ENCODE measurements around the gene L3MBTL4.
"Not testable (repeated sequence)": the region's sequence is repeated elsewhere in the genome, so short reads cannot be mapped to it uniquely, and the experiment has no call there.

The L3MBTL4 gene

DNA sequence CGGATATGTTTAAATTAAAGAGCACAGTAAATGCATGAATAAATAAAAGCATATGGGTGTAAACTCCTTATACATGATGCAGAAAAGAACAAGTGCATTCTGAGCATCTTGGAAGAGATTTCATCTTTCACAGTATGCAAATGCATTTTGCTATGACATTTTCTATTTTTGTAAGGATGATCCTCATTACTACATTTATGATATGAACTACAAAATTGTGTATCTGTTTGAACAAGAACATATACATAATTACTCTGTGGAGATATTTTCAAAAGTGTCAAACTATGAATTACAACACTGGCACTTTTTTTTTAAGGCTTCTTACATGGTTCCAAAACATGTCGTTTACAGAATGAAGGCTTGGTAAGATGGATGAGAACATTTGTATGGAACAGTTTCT is 335.3 kb downstream of the L3MBTL4 start:
- no peak for DNase-seq

DNA sequence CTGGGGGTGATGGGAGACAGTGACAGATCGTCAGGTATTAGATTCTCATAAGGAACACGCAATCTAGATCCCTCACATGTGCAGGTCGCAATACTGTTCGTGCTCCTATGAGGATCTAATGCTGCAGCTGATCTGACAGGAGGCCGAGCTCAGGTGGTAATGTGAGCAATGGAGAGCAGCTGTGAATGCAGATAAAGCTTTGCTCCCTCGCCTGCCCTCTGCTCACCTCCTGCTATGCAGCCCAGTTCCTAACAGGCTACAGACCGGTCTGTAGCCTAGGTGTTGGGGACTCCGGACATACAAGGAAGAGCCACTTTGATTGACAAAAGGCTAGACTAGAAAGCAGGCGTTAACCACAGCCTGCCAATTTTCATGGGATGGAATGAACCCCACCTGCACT is 335.8 kb downstream of the L3MBTL4 start:
- DNase-seq = no peak

DNA sequence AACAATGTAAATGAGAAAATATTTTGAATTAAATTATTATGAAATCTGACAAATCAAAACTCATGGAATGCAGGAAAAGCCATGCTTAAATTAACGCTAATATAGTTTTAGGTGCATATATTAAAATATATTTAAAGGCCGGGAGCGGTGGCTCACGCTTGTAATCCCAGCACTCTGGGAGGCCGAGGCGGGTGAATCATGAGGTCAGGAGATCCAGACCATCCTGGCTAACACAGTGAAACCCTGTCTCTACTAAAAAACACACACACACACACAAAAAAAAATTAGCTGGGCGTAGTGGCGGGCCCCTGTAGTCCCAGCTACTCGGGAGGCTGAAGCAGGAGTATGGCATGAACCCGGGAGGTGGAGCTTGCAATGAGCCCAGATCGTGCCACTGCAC is 342.3 kb downstream of the L3MBTL4 start:
- DNase-seq = not testable (repeated sequence)

DNA sequence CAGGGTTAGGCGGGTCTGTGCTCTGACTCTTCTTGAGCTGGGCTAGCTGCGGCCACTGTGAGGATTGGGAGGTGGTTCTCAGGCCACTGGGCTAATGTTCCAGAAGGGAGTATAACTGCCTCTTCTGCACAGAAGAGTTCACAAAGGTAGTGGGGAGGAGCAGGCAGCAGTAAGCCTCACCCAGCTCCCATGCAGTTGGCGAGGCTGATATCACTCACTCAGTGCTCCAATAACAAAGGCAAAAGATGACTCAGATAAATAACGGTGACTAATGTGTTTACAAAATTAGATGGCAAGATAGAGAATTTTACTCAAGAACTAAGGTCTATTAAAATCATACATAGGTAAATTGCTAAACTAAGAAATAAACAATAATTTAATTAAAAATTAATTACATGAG is 345.2 kb downstream of the L3MBTL4 start:
- DNase-seq = no peak

DNA sequence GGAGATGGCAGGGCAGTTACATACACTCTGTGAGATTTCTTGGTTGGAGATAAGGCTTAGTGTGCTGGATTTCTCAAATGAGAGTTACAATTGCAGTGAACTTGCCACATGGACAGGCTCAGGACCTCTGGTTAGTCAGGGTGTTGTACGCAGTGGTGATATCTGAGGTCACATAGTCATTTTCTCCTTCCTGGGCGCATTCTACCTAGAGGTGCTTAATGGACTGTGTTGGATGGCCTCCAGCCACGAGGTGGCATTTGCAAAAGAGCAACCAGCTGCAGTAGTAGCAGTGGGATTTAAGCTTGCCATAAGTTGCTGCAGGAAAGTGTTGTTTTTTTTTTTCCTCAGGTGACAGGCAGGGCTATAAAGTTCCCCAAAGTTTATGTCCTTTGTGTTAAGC is 345.6 kb downstream of the L3MBTL4 start:
- DNase-seq = no peak

DNA sequence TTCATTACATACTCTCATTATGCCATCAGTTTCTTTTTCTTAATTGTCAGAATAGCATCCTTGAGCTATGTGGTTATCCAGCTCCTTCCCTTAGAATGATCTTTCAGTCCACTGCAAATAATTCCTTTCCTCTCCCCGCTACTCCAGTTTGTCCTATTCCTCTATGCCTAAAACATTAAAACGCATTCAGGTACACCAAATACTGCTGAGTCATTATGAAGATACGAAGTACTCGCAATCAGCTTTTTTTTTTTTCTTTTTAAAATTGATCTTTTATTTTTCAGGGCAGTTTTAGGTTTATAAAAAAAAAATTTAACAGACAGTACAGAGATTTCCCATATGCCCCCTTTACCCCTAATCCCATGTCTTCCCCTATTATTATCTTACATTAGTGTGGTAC is 354.6 kb downstream of the L3MBTL4 start:
- DNase-seq = no peak

DNA sequence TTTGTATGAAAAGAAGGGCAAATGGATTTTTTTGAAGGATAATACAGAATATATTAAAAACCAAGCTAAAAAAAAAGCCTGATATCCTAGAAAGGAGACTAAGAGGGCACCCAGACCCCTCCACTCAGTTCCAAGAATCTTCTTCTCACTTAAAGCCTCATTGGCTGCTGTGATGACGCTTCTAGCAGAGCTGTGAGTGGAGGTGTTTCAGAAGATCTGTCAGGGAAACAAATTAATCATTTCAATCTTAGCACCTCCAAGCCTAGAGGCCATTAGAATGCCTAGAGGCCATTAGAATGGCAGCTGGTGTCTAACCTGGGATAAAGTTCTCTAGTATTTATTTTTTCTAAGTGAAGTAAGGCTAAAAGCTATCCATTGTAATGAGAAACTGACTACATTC is 355.2 kb downstream of the L3MBTL4 start:
- DNase-seq = no peak

DNA sequence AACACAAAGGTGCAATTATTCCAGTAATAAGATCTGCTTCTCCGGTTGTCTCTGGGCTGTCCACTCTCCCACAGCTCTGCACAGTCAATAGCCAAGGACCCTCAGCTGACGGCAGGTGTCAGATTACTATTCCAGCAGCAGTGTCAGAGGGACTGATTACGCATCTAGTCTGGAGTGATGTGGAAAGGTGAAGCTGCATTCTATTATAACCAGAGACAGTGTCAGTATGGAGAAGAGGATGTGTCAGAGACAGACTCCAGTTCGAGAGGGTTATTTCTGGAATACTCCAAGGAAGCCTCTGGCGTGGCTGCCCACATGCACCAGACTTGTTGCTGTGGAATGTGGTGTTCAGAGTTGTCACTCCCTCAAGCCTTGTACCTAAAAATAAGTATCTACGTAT is 355.8 kb downstream of the L3MBTL4 start:
- DNase-seq = no peak

DNA sequence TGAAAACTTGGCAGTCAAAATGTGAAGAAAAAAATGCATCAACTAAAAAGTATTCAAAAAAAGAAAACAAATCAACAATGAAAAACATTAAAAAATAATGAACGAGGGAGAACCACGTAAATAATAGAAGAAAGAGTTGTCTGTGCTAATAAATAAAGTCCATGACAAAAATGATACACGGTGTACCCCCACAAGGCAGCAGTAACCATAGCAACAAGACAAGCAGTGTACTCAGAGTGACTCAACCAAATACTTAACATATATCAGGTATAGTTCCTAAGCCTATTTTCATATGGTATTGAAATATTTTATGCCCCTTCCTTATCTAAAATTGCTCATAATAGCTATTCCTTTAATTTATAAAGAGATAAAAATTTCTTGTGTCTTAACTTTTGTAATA is 357.1 kb downstream of the L3MBTL4 start:
- DNase-seq = no peak

DNA sequence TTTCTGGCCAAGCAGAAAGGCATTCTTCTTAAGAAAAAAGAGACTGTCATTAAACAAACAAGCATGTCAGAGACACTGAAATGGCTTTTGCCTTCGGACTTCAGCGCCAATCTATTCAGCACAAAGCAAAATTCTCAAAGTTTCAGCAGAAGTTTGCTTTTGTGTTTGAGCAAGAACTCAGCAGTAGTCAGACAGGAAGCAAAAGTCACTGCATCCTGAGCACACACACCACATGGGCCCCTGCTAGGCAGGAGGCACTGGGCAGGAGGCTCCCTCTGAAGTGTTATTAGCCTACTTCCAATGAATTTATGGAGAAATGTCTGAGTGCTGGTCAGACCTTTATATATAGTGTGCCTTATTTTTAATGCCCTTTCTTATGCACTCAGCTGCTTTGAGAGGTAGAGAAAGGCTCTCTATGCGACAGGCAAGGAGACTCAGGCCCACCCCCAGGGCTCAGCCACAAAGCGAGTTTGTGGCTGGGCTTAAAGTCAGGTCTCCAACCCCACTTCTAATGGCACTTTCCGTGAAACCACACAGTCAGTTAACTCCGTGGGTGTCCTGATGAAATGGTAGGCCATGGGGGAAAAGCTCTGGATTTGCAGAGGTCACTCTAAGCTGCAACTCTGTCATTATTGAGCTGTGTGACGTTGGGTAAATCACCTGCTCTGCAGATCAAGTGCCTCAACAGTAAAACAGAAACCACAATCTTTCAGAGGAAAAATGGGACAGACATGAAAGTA is 358.4 kb downstream of the L3MBTL4 start:
- DNase-seq = no peak

DNA sequence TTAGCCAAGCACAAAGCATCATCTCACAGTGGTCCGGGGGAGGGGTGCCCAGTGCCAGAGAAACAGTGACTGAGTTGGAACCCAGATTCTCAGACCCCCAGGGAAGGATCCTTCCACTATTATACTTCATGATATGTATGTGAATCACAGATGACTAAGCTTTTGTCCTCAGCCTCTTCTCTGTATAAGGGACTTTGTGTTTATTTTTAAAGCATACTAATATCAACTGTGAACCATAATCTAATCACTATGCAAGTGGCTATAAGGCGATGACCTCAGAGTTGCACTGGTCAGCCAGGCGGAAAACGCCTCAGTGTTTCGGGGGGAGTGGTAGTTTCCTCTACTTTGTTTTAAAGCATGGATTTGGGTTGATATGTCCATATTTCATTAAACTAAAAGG is 359.0 kb downstream of the L3MBTL4 start:
- DNase-seq = no peak

DNA sequence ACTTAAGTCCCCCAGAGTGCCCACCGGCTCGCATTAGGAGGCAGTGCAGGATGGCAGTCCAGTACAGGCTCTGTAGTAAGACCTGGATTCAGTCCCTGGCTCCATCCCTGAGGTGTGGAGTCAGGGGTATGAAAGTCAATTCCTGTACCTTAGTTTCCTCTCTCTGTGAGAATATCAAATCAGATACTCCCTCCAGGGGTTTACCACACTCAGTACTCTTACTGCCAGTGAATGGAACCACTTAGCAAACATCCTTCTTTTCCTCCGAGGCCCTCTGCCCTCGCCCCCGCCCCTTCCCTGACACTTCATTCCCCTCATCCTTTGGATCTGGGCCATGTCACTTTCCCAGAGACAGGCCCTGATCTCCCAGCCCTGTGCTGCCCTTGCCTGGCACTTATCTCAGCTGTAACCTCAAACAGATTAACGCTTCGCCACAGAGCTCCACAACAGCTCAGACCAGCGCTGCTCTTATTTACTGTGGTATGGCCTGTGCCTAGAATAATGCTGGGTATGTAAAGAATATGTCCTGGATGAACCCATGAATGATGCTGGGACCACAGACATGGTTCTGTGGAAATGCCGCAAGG is 360.4 kb downstream of the L3MBTL4 start:
- no peak for DNase-seq

DNA sequence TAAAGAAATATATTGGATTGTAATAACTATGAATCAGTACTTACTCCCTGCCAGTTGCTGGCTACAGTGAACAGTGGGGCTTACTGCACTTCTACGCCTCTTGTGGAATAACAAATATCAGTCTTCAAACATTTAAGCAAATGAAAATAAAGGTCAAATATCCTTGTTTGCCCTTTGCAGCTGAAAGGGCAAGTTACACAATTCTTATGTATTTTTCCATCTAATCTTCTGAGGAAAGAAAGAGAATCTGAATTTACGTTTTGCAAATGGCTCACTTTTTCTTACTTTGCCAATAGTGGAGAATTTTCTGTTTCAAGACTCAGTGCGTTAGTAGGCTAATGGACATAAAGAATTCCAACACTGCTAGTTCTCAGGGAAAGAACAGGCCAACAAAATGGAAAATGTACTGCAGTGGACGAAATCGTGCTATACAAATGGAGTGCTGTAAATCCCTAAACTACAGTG is 362.2 kb downstream of the L3MBTL4 start:
- DNase-seq = no peak

DNA sequence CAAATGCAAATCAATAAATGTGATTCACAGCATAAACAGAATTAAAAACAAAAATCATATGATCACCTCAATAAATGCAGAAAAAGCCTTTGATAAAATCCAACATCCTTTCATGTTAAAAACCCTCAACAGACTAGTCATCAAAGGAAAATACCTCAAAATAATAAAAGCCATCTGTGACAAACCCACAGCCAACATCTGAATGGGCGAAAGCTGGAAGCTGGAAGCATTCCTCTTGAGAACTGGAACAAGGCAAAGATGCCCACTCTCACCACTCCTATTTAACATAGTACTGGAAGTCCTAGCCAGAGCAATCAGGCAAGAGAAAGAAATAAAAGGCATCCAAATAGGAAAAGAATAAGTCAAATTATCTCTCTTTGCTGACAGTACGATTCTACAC is 367.1 kb downstream of the L3MBTL4 start:
- DNase-seq = not testable (repeated sequence)

DNA sequence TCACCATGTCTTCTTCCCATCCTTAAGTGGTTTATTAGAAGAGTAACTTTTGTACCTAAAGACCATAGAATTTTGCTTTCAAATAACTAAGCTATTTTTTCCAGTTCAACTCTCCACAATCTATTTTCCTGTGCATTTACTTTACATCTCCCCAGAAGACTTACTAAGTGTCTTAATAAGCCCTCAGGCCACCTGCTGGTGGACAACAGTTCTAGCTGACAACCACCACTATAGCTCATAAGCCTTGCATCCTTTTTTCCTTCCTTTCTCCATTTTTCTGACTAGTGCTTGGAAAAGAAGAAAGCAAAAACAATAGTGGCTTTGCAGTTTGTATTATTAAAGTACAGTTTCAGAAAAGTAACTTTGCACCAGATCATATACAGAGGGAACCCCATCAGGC is 369.9 kb downstream of the L3MBTL4 start:
- DNase-seq = no peak

DNA sequence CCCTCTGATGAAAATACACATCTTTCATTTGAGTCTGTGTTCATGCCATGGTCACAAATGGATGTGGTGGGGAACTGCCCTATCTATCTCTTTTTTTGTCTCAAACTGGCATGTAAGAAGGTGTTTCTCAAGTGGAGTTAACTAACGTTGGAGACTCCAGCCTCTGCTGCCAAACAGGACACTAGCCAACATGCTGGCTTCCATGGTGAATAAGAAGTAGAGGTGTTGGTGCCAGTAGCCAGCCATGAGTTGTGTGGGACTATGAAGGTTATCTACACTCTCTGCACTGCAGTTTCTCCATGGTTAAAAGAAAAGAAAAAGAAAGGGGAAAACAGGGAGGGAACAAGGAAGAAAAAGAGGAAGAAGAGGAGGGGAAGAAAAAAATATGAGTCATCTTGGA is 370.4 kb downstream of the L3MBTL4 start:
- DNase-seq = no peak

DNA sequence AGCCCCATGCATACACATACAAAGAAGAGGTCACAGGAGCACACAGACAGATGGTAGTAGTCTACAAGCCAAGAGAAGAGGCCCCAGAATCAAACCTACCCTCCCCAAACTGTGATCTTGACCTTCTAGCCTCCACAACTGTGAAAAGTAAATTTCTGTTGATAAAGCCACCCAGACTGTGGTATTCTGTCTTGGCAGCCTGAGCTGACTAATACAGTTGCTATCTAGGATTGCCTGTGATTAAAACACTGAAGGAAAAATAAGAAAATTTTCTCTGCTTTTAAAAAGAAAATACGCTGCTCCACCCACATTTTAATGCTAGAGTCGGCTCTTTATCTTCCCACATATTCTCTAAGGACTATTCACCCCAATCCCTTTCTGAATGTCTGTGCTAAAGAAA is 375.7 kb downstream of the L3MBTL4 start:
- DNase-seq = no peak

DNA sequence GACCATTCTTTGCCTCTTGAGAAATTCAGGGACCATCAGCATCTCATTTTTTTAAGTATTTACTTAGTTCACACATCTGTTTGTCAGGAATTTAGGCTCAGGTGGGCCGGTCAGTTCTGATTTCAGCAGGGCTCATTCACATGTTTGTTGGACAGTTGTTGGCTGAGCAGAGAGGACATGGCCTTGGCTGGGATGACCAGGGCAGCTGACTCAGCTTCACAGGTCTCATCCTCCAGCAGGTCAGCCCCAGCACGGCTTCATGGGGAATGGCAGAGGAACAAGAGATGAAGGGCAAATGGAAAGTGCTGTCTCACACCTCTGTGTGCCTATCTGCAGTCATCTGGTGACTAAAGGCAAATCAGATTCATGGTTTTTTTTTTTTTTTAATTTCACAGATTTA is 383.3 kb downstream of the L3MBTL4 start:
- no peak for DNase-seq

DNA sequence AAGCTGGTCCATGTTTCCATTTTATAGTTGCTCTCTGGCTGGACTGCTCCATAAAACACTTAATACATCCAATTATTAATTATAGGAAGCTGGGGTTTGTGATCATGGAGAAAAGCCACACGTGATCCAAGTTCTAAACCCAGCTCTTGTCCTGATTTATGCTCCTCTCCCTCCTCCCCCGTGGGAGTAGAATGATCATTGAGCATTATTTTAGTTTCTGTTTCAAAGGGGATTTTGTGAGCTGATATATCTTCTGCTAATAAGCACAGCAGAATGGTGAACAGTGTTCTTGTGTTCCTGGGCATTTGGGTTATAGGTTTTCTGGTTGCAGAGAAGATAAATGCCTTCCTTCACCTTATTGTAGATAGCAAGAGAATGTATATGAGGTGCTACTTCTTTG is 383.7 kb downstream of the L3MBTL4 start:
- DNase-seq = no peak

DNA sequence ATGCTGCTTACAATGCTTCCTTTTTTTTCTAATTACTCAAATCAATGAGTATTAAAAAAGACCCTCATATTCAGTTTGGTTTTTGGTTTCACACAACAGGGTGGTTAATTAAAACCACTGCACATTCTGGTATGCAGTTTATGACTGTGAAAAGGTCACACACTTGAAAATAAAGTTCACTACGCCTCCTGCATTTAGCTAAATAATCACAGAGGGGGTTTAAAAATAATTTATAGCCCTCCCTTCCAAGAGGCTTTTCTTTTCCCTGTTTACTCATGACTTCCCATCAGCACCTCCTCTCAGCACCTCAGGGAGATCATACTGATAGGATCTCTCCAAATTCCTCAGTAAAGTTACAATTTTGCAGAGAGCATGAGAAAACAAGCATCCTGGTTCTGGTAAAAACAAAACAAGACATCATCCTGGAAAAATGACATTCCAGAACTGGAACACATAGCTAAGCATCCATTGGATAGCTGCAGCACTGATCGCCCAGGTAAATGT is 389.9 kb downstream of the L3MBTL4 start:
- no peak for DNase-seq

DNA sequence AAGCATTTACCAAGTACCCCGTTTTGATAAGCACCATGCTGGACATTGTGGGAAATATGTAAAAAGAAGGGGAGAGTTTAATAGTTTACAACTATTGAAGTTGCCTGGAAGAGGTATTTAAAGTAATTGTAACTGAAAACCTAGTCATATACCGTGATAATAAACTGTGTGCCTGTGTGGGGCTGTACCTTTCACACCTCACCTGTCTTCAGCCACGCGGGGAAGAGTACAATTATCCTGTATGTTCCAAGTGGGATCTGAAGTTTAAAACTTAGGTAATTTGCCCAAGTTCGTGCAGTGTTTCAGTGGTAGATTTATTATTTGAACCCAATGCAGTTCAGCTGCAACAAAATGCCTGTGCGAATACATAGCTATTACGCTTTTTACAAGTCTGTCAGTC is 391.2 kb downstream of the L3MBTL4 start:
- no peak for DNase-seq

DNA sequence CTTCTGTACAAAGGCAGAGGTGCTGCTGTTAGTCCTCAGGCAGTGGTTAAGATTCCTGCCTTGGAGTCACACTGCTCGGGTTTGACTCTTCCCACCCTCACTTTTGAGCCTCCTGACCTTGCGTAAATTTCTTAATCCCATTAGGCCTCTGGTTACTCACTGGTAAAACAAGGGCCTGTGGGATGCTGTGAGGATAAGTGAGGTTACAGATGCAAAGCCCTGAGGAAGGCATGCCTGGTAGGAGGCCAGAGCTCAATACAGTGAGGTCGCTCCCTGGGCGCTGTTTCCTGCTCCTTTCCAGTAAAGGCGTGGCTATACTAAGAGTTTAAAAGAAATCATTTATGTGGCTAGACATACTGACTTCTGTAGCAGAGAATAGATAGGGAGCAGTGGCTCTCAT is 391.9 kb downstream of the L3MBTL4 start:
- DNase-seq = no peak

DNA sequence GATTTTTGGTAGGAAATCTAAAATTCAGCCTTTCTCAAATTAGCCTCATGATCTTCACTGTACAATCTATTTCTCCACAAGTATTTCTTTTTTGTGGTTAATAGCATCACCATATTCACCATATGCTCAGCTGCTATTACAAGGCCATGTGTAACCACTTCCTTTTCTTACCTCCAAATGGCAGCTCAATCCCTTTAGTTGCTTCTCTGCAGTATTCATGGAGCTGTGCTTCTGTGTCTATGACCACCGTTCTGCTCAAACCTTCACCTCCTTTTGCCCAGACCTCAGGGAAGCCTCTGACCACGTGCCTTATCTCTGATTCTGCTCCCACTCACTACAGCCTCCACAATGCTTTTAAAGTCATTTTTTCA is 392.7 kb downstream of the L3MBTL4 start:
- DNase-seq = no peak

DNA sequence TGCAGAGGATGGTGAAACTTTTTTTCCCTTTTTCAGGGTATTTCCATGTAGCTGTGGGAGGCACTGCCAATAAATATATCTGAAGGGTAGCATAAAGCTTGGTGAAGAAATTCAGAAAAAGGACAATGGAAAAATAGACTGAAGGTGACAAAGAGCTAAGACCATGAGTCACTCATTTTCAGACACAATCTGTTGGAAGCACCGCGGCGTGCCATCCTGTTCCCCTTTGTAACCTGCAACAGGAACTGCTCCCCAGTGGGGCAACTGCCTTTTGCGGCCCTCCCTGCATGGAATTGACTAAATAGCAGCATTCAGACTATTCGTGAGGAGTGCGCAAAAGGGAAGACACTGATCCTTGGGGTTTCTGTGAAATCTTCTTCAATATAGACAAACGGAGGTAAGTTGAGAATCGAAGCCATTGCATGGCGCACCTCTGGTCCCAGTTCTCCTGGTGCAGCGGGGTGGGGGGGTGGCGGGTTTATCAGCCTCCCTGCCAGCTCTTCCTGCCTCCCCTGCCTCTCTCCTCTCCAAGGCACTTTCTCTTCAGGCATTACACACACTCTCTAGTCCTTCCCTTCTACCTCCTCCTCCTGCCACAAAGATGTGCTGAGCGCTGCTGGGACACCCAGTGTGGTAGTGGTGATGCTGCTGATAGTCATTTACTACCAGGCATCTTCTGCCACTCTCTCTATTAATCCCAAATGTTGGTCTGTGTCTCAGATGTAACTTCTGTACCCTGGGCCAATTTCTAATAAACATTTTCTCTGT is 393.2 kb downstream of the L3MBTL4 start:
- DNase-seq = no peak
